ENCODE measurements around the gene RBBP8NL. TPM values are rescaled to one million over a fixed set of nuclear protein-coding genes. Genes with fewer than 3 reads are reported as not detected.

The RBBP8NL gene
- total and polyA plus RNA-seq, 3 experiments from 2014 or later, result not detected

- H3K9me3 Mint-ChIP-seq, result no peaks in the 10 kb centered on the region
- peaks cover 35 to 40% of the 10 kb centered on the region in 2 donors for H3K27me3 Mint-ChIP-seq
- H3K4me1 ChIP-seq (ENCODE audit: insufficient read depth, low read length), result no peaks in the 10 kb centered on the region
- H3K27ac ChIP-seq (ENCODE audit: low read depth, low read length), result no peak overlapping the region
- no peak for DNase-seq
- ChIA-PET POLR2A (no interaction called here), CTCF (no interaction called here)
- H3K36me3 Mint-ChIP-seq, result no peaks in the 10 kb centered on the region
- H3K4me1 Mint-ChIP-seq, result peaks cover 2 to 4% (median 4%) of the 10 kb centered on the region in 3 donors
- no peak overlapping the region for H3K27ac Mint-ChIP-seq
- H3K4me3 Mint-ChIP-seq, result no peak overlapping the region
- no peaks in the 10 kb centered on the region for H3K27me3 ChIP-seq (ENCODE audit: insufficient read depth, low read length, poor library complexity, severe bottlenecking)
- H3K36me3 ChIP-seq (ENCODE audit: insufficient read depth, low read length), result no peaks in the 10 kb centered on the region
- H3K9me3 ChIP-seq (ENCODE audit: low read length), result no peaks in the 10 kb centered on the region
- H3K4me3 ChIP-seq (ENCODE audit: low read length), result no peak overlapping the region
Observed at GRCh38 chr20:62472941-62473585, 45.7 kb upstream of the RBBP8NL start.

- no peak overlapping the region for H3K4me3 ChIP-seq (ENCODE audit: low read length)
- DNase-seq, result no peak
- no peaks in the 10 kb centered on the region for H3K9me3 Mint-ChIP-seq
- POLR2A ChIA-PET, result no interaction called here
- no peaks in the 10 kb centered on the region for H3K9me3 ChIP-seq (ENCODE audit: low read length)
- H3K36me3 Mint-ChIP-seq, result no peaks in the 10 kb centered on the region
- peak overlapping the region in 1 of 7 donors; percentile 18 for H3K4me3 Mint-ChIP-seq
- CTCF ChIA-PET, result no interaction called here
- peaks cover 30 to 35% of the 10 kb centered on the region in 2 donors for H3K27me3 Mint-ChIP-seq
- no peaks in the 10 kb centered on the region for H3K4me1 ChIP-seq (ENCODE audit: insufficient read depth, low read length)
- H3K27ac ChIP-seq (ENCODE audit: low read depth, low read length), result no peak overlapping the region
- no peaks in the 10 kb centered on the region for H3K36me3 ChIP-seq (ENCODE audit: insufficient read depth, low read length)
- no peaks in the 10 kb centered on the region for H3K27me3 ChIP-seq (ENCODE audit: insufficient read depth, low read length, poor library complexity, severe bottlenecking)
- no peak overlapping the region for H3K27ac Mint-ChIP-seq
- H3K4me1 Mint-ChIP-seq, result peaks cover 2 to 4% (median 4%) of the 10 kb centered on the region in 3 donors
Observed at GRCh38 chr20:62472138-62472940, 45.0 kb upstream of the RBBP8NL start.

GRCh38 chr20:62470459-62470858, 43.1 kb upstream of the RBBP8NL start:
- no peaks in the 10 kb centered on the region for H3K4me1 ChIP-seq (ENCODE audit: insufficient read depth, low read length)
- DNase-seq, result no peak
- H3K9me3 Mint-ChIP-seq, result no peaks in the 10 kb centered on the region
- peaks cover 22 to 29% of the 10 kb centered on the region in 2 donors for H3K27me3 Mint-ChIP-seq
- no peak overlapping the region for H3K4me3 ChIP-seq (ENCODE audit: low read length)
- H3K27ac ChIP-seq (ENCODE audit: low read depth, low read length), result no peak overlapping the region
- ChIA-PET CTCF (no interaction called here), POLR2A (no interaction called here)
- H3K27me3 ChIP-seq (ENCODE audit: insufficient read depth, low read length, poor library complexity, severe bottlenecking), result no peaks in the 10 kb centered on the region
- no peak overlapping the region for H3K4me3 Mint-ChIP-seq
- no peak overlapping the region for H3K27ac Mint-ChIP-seq
- no peaks in the 10 kb centered on the region for H3K36me3 ChIP-seq (ENCODE audit: insufficient read depth, low read length)
- H3K9me3 ChIP-seq (ENCODE audit: low read length), result no peaks in the 10 kb centered on the region
- no peaks in the 10 kb centered on the region for H3K4me1 Mint-ChIP-seq
- H3K36me3 Mint-ChIP-seq, result no peaks in the 10 kb centered on the region

GRCh38 chr20:62470001-62470400, 42.7 kb upstream of the RBBP8NL start:
- H3K27ac ChIP-seq (ENCODE audit: low read depth, low read length), result no peak overlapping the region
- ChIA-PET POLR2A (no interaction called here), CTCF (no interaction called here)
- H3K27me3 ChIP-seq (ENCODE audit: insufficient read depth, low read length, poor library complexity, severe bottlenecking), result no peaks in the 10 kb centered on the region
- Mint-ChIP-seq H3K4me1 (no peaks in the 10 kb centered on the region), H3K27me3 (peaks cover 22 to 29% of the 10 kb centered on the region in 2 donors), H3K27ac (no peak overlapping the region), H3K9me3 (no peaks in the 10 kb centered on the region), H3K4me3 (no peak overlapping the region), H3K36me3 (no peaks in the 10 kb centered on the region)
- no peak overlapping the region for H3K4me3 ChIP-seq (ENCODE audit: low read length)
- H3K36me3 ChIP-seq (ENCODE audit: insufficient read depth, low read length), result no peaks in the 10 kb centered on the region
- no peak for DNase-seq
- no peaks in the 10 kb centered on the region for H3K9me3 ChIP-seq (ENCODE audit: low read length)
- H3K4me1 ChIP-seq (ENCODE audit: insufficient read depth, low read length), result no peaks in the 10 kb centered on the region

GRCh38 chr20:62469352-62469751, 42.0 kb upstream of the RBBP8NL start:
- Mint-ChIP-seq H3K4me1 (no peaks in the 10 kb centered on the region), H3K9me3 (no peaks in the 10 kb centered on the region), H3K4me3 (no peak overlapping the region), H3K36me3 (no peaks in the 10 kb centered on the region), H3K27ac (no peak overlapping the region), H3K27me3 (peaks cover 18 to 25% of the 10 kb centered on the region in 2 donors)
- no peak overlapping the region for H3K27ac ChIP-seq (ENCODE audit: low read depth, low read length)
- no peak for DNase-seq
- no peaks in the 10 kb centered on the region for H3K4me1 ChIP-seq (ENCODE audit: insufficient read depth, low read length)
- no peak overlapping the region for H3K4me3 ChIP-seq (ENCODE audit: low read length)
- H3K36me3 ChIP-seq (ENCODE audit: insufficient read depth, low read length), result no peaks in the 10 kb centered on the region
- POLR2A ChIA-PET, result no interaction called here
- no peaks in the 10 kb centered on the region for H3K9me3 ChIP-seq (ENCODE audit: low read length)
- CTCF ChIA-PET, result no interaction called here
- H3K27me3 ChIP-seq (ENCODE audit: insufficient read depth, low read length, poor library complexity, severe bottlenecking), result no peaks in the 10 kb centered on the region

- Histone ChIP-seq H3K27me3 (ENCODE audit: insufficient read depth, low read length, poor library complexity, severe bottlenecking) (no peaks in the 10 kb centered on the region), H3K4me3 (ENCODE audit: low read length) (no peak overlapping the region), H3K36me3 (ENCODE audit: insufficient read depth, low read length) (no peaks in the 10 kb centered on the region), H3K27ac (ENCODE audit: low read depth, low read length) (no peak overlapping the region), H3K4me1 (ENCODE audit: insufficient read depth, low read length) (no peaks in the 10 kb centered on the region), H3K9me3 (ENCODE audit: low read length) (no peaks in the 10 kb centered on the region)
- Mint-ChIP-seq H3K27ac (no peak overlapping the region), H3K9me3 (no peaks in the 10 kb centered on the region), H3K36me3 (no peaks in the 10 kb centered on the region), H3K4me3 (no peak overlapping the region), H3K27me3 (peaks cover 8 to 16% of the 10 kb centered on the region in 2 donors), H3K4me1 (no peaks in the 10 kb centered on the region)
- ChIA-PET CTCF (interaction anchor here (1.2 kb wide), 1 partner anchor 341 kb away, joined by 3 read pairs; no protein-coding TSS in a partner anchor), POLR2A (no interaction called here)
- no peak for DNase-seq
Observed at GRCh38 chr20:62466806-62467537, 39.6 kb upstream of the RBBP8NL start.

GRCh38 chr20:62466072-62466760, 38.9 kb upstream of the RBBP8NL start:
- no peaks in the 10 kb centered on the region for H3K4me1 ChIP-seq (ENCODE audit: insufficient read depth, low read length)
- Mint-ChIP-seq H3K36me3 (no peaks in the 10 kb centered on the region), H3K27ac (no peak overlapping the region), H3K27me3 (peaks cover 6 to 14% of the 10 kb centered on the region in 2 donors), H3K9me3 (no peaks in the 10 kb centered on the region), H3K4me3 (no peak overlapping the region), H3K4me1 (no peaks in the 10 kb centered on the region)
- ChIA-PET POLR2A (no interaction called here), CTCF (interaction anchor here (1.2 kb wide), 1 partner anchor 342 kb away, joined by 3 read pairs; no protein-coding TSS in a partner anchor)
- no peaks in the 10 kb centered on the region for H3K9me3 ChIP-seq (ENCODE audit: low read length)
- H3K4me3 ChIP-seq (ENCODE audit: low read length), result no peak overlapping the region
- no peak for DNase-seq
- H3K27me3 ChIP-seq (ENCODE audit: insufficient read depth, low read length, poor library complexity, severe bottlenecking), result no peaks in the 10 kb centered on the region
- H3K36me3 ChIP-seq (ENCODE audit: insufficient read depth, low read length), result no peaks in the 10 kb centered on the region
- H3K27ac ChIP-seq (ENCODE audit: low read depth, low read length), result no peak overlapping the region

- CTCF ChIA-PET, result no interaction called here
- no peaks in the 10 kb centered on the region for H3K9me3 ChIP-seq (ENCODE audit: low read length)
Observed at GRCh38 chr20:62464990-62465389, 37.7 kb upstream of the RBBP8NL start.

More at GRCh38 chr20:62464990-62465389, 37.7 kb upstream of the RBBP8NL start:
- H3K4me3 ChIP-seq (ENCODE audit: low read length), result no peak overlapping the region
- Mint-ChIP-seq H3K9me3 (no peaks in the 10 kb centered on the region), H3K27ac (no peak overlapping the region), H3K36me3 (no peaks in the 10 kb centered on the region), H3K27me3 (peaks cover 3 to 10% of the 10 kb centered on the region in 2 donors), H3K4me1 (no peaks in the 10 kb centered on the region), H3K4me3 (no peak overlapping the region)
- H3K4me1 ChIP-seq (ENCODE audit: insufficient read depth, low read length), result no peaks in the 10 kb centered on the region
- H3K27me3 ChIP-seq (ENCODE audit: insufficient read depth, low read length, poor library complexity, severe bottlenecking), result no peaks in the 10 kb centered on the region
- no peak for DNase-seq
- H3K27ac ChIP-seq (ENCODE audit: low read depth, low read length), result no peak overlapping the region
- POLR2A ChIA-PET, result no interaction called here
- no peaks in the 10 kb centered on the region for H3K36me3 ChIP-seq (ENCODE audit: insufficient read depth, low read length)
